Neural progenitor cell (in vitro differentiated cells): ENCODE data around the gene ACOX3. TPM values are rescaled to one million over a fixed set of nuclear protein-coding genes. Genes with fewer than 3 reads are reported as not detected.

Source experiments
- DNase-seq: peaks from one replicate; pipeline ENCODE4 v3.0.0-alpha.2; 2016; ENCODE audit warnings: low spot score
- H2AFZ ChIP-seq: fragments of 200-600 bp; sonication (generic); replicated peaks from 2 replicates; pipeline ENCODE4 v1.6.1; 2016; ENCODE audit warnings: antibody characterized with exemption
- H3F3A ChIP-seq: fragments of 200-600 bp; sonication (generic); 2 replicates; pipeline ENCODE4 v1.6.1; 2016; ENCODE audit warnings: antibody characterized with exemption, low read depth
- H3K27ac ChIP-seq: fragments of 200-600 bp; sonication (generic); 2 replicates; pipeline ENCODE4 v1.5.1; 2016; ENCODE audit warnings: mild to moderate bottlenecking
- H3K27me3 ChIP-seq: fragments of 200-600 bp; sonication (generic); 2 replicates; pipeline ENCODE4 v1.6.1; 2016; ENCODE audit warnings: mild to moderate bottlenecking, moderate library complexity
- H3K36me3 ChIP-seq: fragments of 200-600 bp; sonication (generic); 2 replicates; pipeline ENCODE4 v1.5.1; 2016
- H3K4me1 ChIP-seq: fragments of 200-600 bp; sonication (generic); 2 replicates; pipeline ENCODE4 v1.6.1; 2016; ENCODE audit warnings: mixed run types
- H3K4me2 ChIP-seq: fragments of 200-600 bp; sonication (generic); 2 replicates; pipeline ENCODE4 v1.6.1; 2016
- H3K4me3 ChIP-seq: fragments of 200-600 bp; sonication (generic); 2 replicates; pipeline ENCODE4 v1.5.1; 2016
- H3K79me2 ChIP-seq: fragments of 200-600 bp; sonication (generic); 2 replicates; pipeline ENCODE4 v1.6.1; 2016; ENCODE audit warnings: low read depth
- H3K9ac ChIP-seq: fragments of 200-600 bp; sonication (generic); 2 replicates; pipeline ENCODE4 v1.6.1; 2016
- H3K9me3 ChIP-seq: fragments of 200-600 bp; sonication (generic); 2 replicates; pipeline ENCODE4 v1.5.1; 2016; ENCODE audit warnings: low read depth
- H4K20me1 ChIP-seq: fragments of 200-600 bp; sonication (generic); 2 replicates; pipeline ENCODE4 v1.6.1; 2016; ENCODE audit warnings: low read depth
- H3K27ac Mint-ChIP-seq: 3 replicates; pipeline ENCODE4 v1.8.0; 2021; ENCODE audit warnings: mixed read lengths
- H3K27me3 Mint-ChIP-seq: 2 replicates; pipeline ENCODE4 v1.8.0; 2022; ENCODE audit warnings: low read depth, mild to moderate bottlenecking, inconsistent platforms, moderate library complexity, mixed read lengths; ENCODE audit not compliant: insufficient read depth
- H3K36me3 Mint-ChIP-seq: 3 replicates; pipeline ENCODE4 v1.8.0; 2021; ENCODE audit warnings: mixed read lengths
- H3K4me1 Mint-ChIP-seq: 3 replicates; pipeline ENCODE4 v1.8.0; 2021; ENCODE audit warnings: mixed read lengths
- H3K4me3 Mint-ChIP-seq: 3 replicates; pipeline ENCODE4 v1.8.0; 2021; ENCODE audit warnings: mild to moderate bottlenecking, moderate library complexity, mixed read lengths
- H3K9me3 Mint-ChIP-seq: 3 replicates; pipeline ENCODE4 v1.8.0; 2020; ENCODE audit warnings: mixed read lengths
- CTCF ChIP-seq: fragments of 200-600 bp; sonication (generic); IDR thresholded peaks from 2 replicates; pipeline ENCODE4 v1.5.1; 2017; ENCODE audit warnings: antibody characterized with exemption, mild to moderate bottlenecking
- EZH2 ChIP-seq: fragments of 200-600 bp; sonication (generic); IDR thresholded peaks from 2 replicates; pipeline ENCODE4 v1.6.1; 2017; ENCODE audit warnings: antibody characterized with exemption, mild to moderate bottlenecking, moderate library complexity
- EZH2phosphoT487 ChIP-seq: fragments of 200-600 bp; sonication (generic); IDR thresholded peaks from 2 replicates; pipeline ENCODE4 v1.6.1; 2017; ENCODE audit warnings: antibody characterized with exemption
- total RNA-seq: library from RNA; depleted of rRNA; stranded (reverse); fragments of >200 nt; gene quantifications from 2 replicates; pipeline ENCODE4 v1.2.3, GENCODE V29; 2015; ENCODE audit warnings: low replicate concordance

ACOX3 gene
- total RNA-seq, 1 donor from 2014 or later, result 14.0 TPM

DNA sequence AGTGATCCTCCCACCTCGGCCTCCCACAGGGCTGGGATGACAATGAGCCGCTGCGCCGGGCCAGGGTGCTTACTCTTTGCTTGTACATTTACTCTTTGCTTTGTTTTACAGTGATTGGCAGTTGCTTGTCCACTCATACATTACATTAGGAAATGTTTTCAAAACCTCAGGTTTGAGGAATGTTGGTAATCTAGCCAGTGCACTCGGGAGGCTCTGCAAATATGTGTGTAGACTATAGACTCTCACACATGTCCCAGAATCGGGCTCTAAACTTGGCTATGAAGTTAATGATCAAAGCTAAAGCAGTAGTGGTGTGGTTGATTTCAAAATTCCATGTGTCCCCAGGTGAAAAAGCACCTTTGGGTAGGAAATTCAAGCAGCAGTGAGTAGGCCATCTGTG lies 20.6 kb upstream of the ACOX3 start:
- Histone ChIP-seq H3K4me2 (no peak overlapping the region), H3K27me3 (no peaks in the 10 kb centered on the region), H3K4me1 (no peaks in the 10 kb centered on the region), H2AFZ (no peak overlapping the region), H4K20me1 (no peaks in the 10 kb centered on the region), H3K9me3 (no peaks in the 10 kb centered on the region), H3K36me3 (no peaks in the 10 kb centered on the region), H3K4me3 (no peak overlapping the region), H3F3A (no peaks in the 10 kb centered on the region), H3K9ac (no peak overlapping the region), H3K79me2 (no peaks in the 10 kb centered on the region), H3K27ac (no peak overlapping the region)
- no peak overlapping the region for H3K4me3 Mint-ChIP-seq
- no peaks in the 10 kb centered on the region for H3K27me3 Mint-ChIP-seq
- no peaks in the 10 kb centered on the region for H3K9me3 Mint-ChIP-seq
- no peak for DNase-seq
- no peak overlapping the region for H3K27ac Mint-ChIP-seq
- H3K4me1 Mint-ChIP-seq, result no peaks in the 10 kb centered on the region
- no peak for TF ChIP-seq EZH2phosphoT487
- no peak for TF ChIP-seq EZH2
- TF ChIP-seq CTCF, result no peak
- peaks cover 10% of the 10 kb centered on the region for H3K36me3 Mint-ChIP-seq

DNA sequence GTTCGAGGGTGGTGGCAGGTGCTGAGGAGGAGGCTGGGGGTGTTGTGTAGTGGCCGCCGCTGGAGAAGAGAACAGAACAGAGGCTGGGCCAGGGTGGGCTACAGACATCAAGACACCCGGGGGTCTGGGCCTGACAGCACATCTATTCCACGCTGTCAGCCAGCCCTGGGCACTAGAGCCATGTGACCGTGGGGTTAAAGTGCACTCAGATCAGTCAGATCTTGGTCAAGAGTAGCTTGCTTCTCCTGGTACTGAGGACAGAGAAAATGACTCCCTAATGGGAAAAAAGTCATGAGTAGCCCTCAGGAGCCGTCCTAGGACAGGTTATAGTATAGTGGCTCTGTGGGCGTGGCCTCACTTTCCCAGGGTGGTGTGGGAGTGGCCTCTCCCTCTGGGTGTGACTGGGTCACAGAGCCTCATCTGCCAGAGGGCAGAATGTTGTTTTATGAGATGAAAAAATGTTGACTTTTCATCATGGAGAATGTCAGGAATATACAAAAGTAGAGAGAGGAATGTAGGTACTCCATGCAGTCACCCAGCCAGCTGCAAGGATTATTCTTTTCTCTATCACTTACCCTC lies 19.4 kb upstream of the ACOX3 start:
- Histone ChIP-seq H3K79me2 (no peaks in the 10 kb centered on the region), H3K4me2 (no peak overlapping the region), H3K4me1 (no peaks in the 10 kb centered on the region), H3K4me3 (no peak overlapping the region), H3K9me3 (no peaks in the 10 kb centered on the region), H3K27ac (no peak overlapping the region), H3K9ac (no peak overlapping the region), H2AFZ (no peak overlapping the region), H3K27me3 (no peaks in the 10 kb centered on the region), H3K36me3 (no peaks in the 10 kb centered on the region), H4K20me1 (no peaks in the 10 kb centered on the region), H3F3A (no peaks in the 10 kb centered on the region)
- Mint-ChIP-seq H3K9me3 (no peaks in the 10 kb centered on the region), H3K4me1 (no peaks in the 10 kb centered on the region), H3K27ac (no peak overlapping the region), H3K27me3 (no peaks in the 10 kb centered on the region), H3K4me3 (no peak overlapping the region), H3K36me3 (peaks cover 6% of the 10 kb centered on the region)
- TF ChIP-seq EZH2 (no peak), EZH2phosphoT487 (no peak), CTCF (no peak)
- no peak for DNase-seq

- Histone ChIP-seq H3K4me3 (no peak overlapping the region), H3K4me1 (no peaks in the 10 kb centered on the region), H3K36me3 (no peaks in the 10 kb centered on the region), H4K20me1 (no peaks in the 10 kb centered on the region), H3K27me3 (no peaks in the 10 kb centered on the region), H3K9me3 (no peaks in the 10 kb centered on the region), H3K27ac (no peak overlapping the region), H3K79me2 (no peaks in the 10 kb centered on the region), H3K9ac (no peak overlapping the region), H2AFZ (no peak overlapping the region), H3K4me2 (no peak overlapping the region), H3F3A (no peaks in the 10 kb centered on the region)
- TF ChIP-seq CTCF, result no peak
- TF ChIP-seq EZH2phosphoT487, result no peak
- TF ChIP-seq EZH2, result no peak
- no peaks in the 10 kb centered on the region for H3K9me3 Mint-ChIP-seq
- H3K4me1 Mint-ChIP-seq, result no peaks in the 10 kb centered on the region
- H3K27ac Mint-ChIP-seq, result no peak overlapping the region
- no peaks in the 10 kb centered on the region for H3K27me3 Mint-ChIP-seq
- no peak overlapping the region for H3K4me3 Mint-ChIP-seq
- peaks cover 11% of the 10 kb centered on the region for H3K36me3 Mint-ChIP-seq
- no peak for DNase-seq
Observed at GRCh38 chr4:8457646-8458252, 17.2 kb upstream of the ACOX3 start.
